Endothelial cell of umbilical vein (primary cell): Measurements from ENCODE around the gene GCGR. TPM values are rescaled to one million over a fixed set of nuclear protein-coding genes. Genes with fewer than 3 reads are reported as not detected.

Experiments
- BruUV-seq: library from RNA; stranded (reverse); fragments of 400-500 nt; replicated peaks from 2 replicates; lab custom pipeline; 2021; lab: Mats Ljungman, UMichigan
- CTCF ChIA-PET: fragments of 300-600, 350-600 bp; sonication (Branson Sonifier 250); formaldehyde crosslinking; loops from one replicate; lab custom pipeline; 2021; ENCODE audit warnings: antibody characterized with exemption, inconsistent platforms; lab: Charles Lee
- POLR2A ChIA-PET: fragments of 300-600, 350-600 bp; sonication (Branson Sonifier 250); formaldehyde crosslinking; loops from one replicate; lab custom pipeline; 2021; ENCODE audit warnings: antibody characterized with exemption, inconsistent platforms; lab: Charles Lee
- DNase-seq: peaks from one replicate; pipeline ENCODE4 v3.0.0-alpha.2; 2011; ENCODE audit warnings: low read depth, low spot score
- FAIRE-seq: peaks from 2 replicates; lab custom pipeline; 2011; peaks lifted over from hg19 to GRCh38; lab: Jason Lieb, UNC
- H2AFZ ChIP-seq: 2 replicates; pipeline ENCODE4 v1.6.0; 2012; ENCODE audit warnings: low read depth, low read length, control low read depth, inconsistent platforms
- H3K27ac ChIP-seq: 2 replicates; pipeline ENCODE4 v1.5.1; 2011; ENCODE audit warnings: low read depth, mild to moderate bottlenecking, control low read depth, low read length, moderate library complexity; ENCODE audit not compliant: insufficient read depth
- H3K27me3 ChIP-seq, 2 experiments: 2 replicates each; pipeline versions ENCODE4 v1.6.0 to v1.6.1; 2011; ENCODE audit warnings: low read length in 2 of 2, mixed read lengths in 1 of 2; ENCODE audit not compliant: control insufficient read depth in 2 of 2, insufficient read depth in 2 of 2
- H3K36me3 ChIP-seq, 2 experiments: 2 replicates in 1 of 2; 3 replicates in 1 of 2; pipeline ENCODE4 v1.5.1; 2011; ENCODE audit warnings: low read length in 2 of 2, mild to moderate bottlenecking in 1 of 2, moderate library complexity in 1 of 2; ENCODE audit not compliant: control insufficient read depth in 2 of 2, insufficient read depth in 2 of 2; ENCODE audit errors: extremely low read depth in 1 of 2
- H3K4me1 ChIP-seq: 3 replicates; pipeline ENCODE4 v1.5.1; 2011; ENCODE audit warnings: mild to moderate bottlenecking, low read length; ENCODE audit not compliant: control insufficient read depth, insufficient read depth; ENCODE audit errors: extremely low read depth
- H3K4me2 ChIP-seq: 2 replicates; pipeline ENCODE4 v1.6.1; 2011; ENCODE audit warnings: low read length, control low read depth, mixed read lengths; ENCODE audit not compliant: insufficient read depth
- H3K4me3 ChIP-seq, 3 experiments: fragments of 200-600 bp in 1 of 3; sonication (generic), shearing (Covaris generic) in 1 of 3; replicated peaks in 1 of 3; 2 replicates each; pipeline ENCODE4 v1.5.1; 2011 to 2016; ENCODE audit warnings: control low read depth in 3 of 3, low read length in 3 of 3, mild to moderate bottlenecking in 2 of 3, inconsistent platforms in 1 of 3, low read depth in 1 of 3, moderate library complexity in 1 of 3; ENCODE audit not compliant: insufficient read depth in 1 of 3
- H3K79me2 ChIP-seq: 2 replicates; pipeline ENCODE4 v1.6.0; 2012; ENCODE audit warnings: low read length, inconsistent platforms; ENCODE audit not compliant: control insufficient read depth, insufficient read depth
- H3K9ac ChIP-seq: replicated peaks from 2 replicates; pipeline ENCODE3; 2011; ENCODE audit warnings: low read length, control low read depth; ENCODE audit not compliant: insufficient read depth; ENCODE audit errors: extremely low read depth
- H3K9me1 ChIP-seq: replicated peaks from 3 replicates; pipeline ENCODE4 v1.6.0; 2011; ENCODE audit warnings: mild to moderate bottlenecking, low read length; ENCODE audit not compliant: control insufficient read depth, insufficient read depth; ENCODE audit errors: extremely low read depth
- H3K9me3 ChIP-seq: replicated peaks from 2 replicates; pipeline ENCODE4 v1.5.1; 2012; ENCODE audit warnings: low read length, inconsistent platforms; ENCODE audit not compliant: control insufficient read depth, insufficient read depth
- H4K20me1 ChIP-seq: replicated peaks from 2 replicates; pipeline ENCODE3; 2011; ENCODE audit warnings: mild to moderate bottlenecking, low read length; ENCODE audit not compliant: control insufficient read depth, insufficient read depth; ENCODE audit errors: extremely low read depth
- CTCF ChIP-seq, 2 donors: IDR thresholded peaks; 1 replicate in 1 of 2; 2 replicates in 1 of 2; pipeline ENCODE4 v1.5.1; 2011; ENCODE audit warnings: low read length in 2 of 2, mild to moderate bottlenecking in 2 of 2, moderate library complexity in 2 of 2, control low read depth in 1 of 2, inconsistent platforms in 1 of 2, low read depth in 1 of 2; ENCODE audit not compliant: insufficient read depth in 1 of 2; ENCODE audit errors: extremely low read depth in 1 of 2
- EZH2 ChIP-seq: IDR thresholded peaks from 2 replicates; pipeline ENCODE4 v1.6.1; 2012; ENCODE audit warnings: borderline replicate concordance, low read depth, mild to moderate bottlenecking, moderate library complexity, low read length, inconsistent platforms; ENCODE audit not compliant: severe bottlenecking
- FOS ChIP-seq: IDR thresholded peaks from 2 replicates; pipeline ENCODE4 v1.6.1; 2011; ENCODE audit warnings: mild to moderate bottlenecking, low read length, moderate library complexity, borderline replicate concordance; ENCODE audit not compliant: insufficient read depth
- GATA2 ChIP-seq: IDR thresholded peaks from 2 replicates; pipeline ENCODE4 v1.7.0; 2011; ENCODE audit warnings: low read depth, mild to moderate bottlenecking, moderate library complexity, mixed read lengths, low read length; ENCODE audit not compliant: insufficient read length, insufficient read depth
- JUN ChIP-seq: IDR thresholded peaks from 2 replicates; pipeline ENCODE4 v1.6.1; 2011; ENCODE audit warnings: borderline replicate concordance, low read depth; ENCODE audit not compliant: insufficient read length, insufficient read depth
- MYC ChIP-seq: IDR thresholded peaks from one replicate; pipeline ENCODE4 v1.6.1; 2011; ENCODE audit warnings: mild to moderate bottlenecking, low read depth, low read length
- POLR2A ChIP-seq: IDR thresholded peaks from 2 replicates; pipeline ENCODE4 v1.6.1; 2012; ENCODE audit warnings: low read depth, mild to moderate bottlenecking, control low read depth, low read length
- POLR2AphosphoS5 ChIP-seq: IDR thresholded peaks from 2 replicates; pipeline ENCODE4 v1.6.1; 2012; ENCODE audit warnings: low read depth, mild to moderate bottlenecking, control low read depth, low read length, moderate library complexity; ENCODE audit not compliant: insufficient read depth
- dilution Hi-C: fragments of 300-500 bp; cut with MboI; formaldehyde crosslinking; loops from one replicate; pipeline ENCODE4 v1.15.0; 2019; ENCODE audit warnings: low sequenced_read_pairs; ENCODE audit not compliant: extremely low pct_ligation_motif_present
- intact Hi-C: fragments of 100-400 bp; cut with micrococcal nuclease; formaldehyde crosslinking; loops from one replicate; pipeline ENCODE4 v1.10.0; 2022
- polyA plus RNA-seq, 4 experiments: library from polyadenylated mRNA; depleted of rRNA in 3 of 4; stranded (reverse) in 3 of 4; unstranded in 1 of 4; fragments of >200 nt; gene quantifications; 2 replicates each; pipeline versions ENCODE4 v1.2.1 to v1.2.3, GENCODE V29; 2011 to 2012; ENCODE audit warnings: missing spikeins in 1 of 4
- total RNA-seq: library from RNA; stranded (reverse); gene quantifications from 2 replicates; pipeline ENCODE4 v1.2.3, GENCODE V29; 2021
- TF ChIP-seq, protein P1 (sequence below): IDR thresholded peaks from 2 replicates; pipeline ENCODE4 v1.6.1; 2011; ENCODE audit not compliant: insufficient read depth, insufficient read length

Gene GCGR
- total and polyA plus RNA-seq, 2 donors (not counting 3 experiments of a cell fraction or from before 2014, with no cell fraction given) = not detected

- H3K9ac ChIP-seq = peak within 1 kb of the TSS; percentile 86
- no peaks in the 10 kb centered on the region for H3K9me3 ChIP-seq
- H3K9me1 ChIP-seq = no peaks in the 10 kb centered on the region
- dilution Hi-C loops (no loop called here), intact Hi-C loops (no loop called here)
- TSS peak; percentile 66 for BruUV-seq
- no peaks in the 10 kb centered on the region for H4K20me1 ChIP-seq
- peaks cover 0 to 1% of the 10 kb centered on the region in 2 experiments for H3K36me3 ChIP-seq
- no peaks in the 10 kb centered on the region for H3K27me3 ChIP-seq
- ChIA-PET POLR2A (interaction anchor here (0.6 to 1.5 kb wide), 2 partner anchors 23 to 99 kb away, joined by 3 to 5 read pairs; no protein-coding TSS in a partner anchor), CTCF (interaction anchor here (0.6 to 2.5 kb wide), 2 partner anchors 12 to 27 kb away, joined by 3 to 20 read pairs; no protein-coding TSS in a partner anchor)
- peaks cover 9% of the 10 kb centered on the region for H3K79me2 ChIP-seq
- H2AFZ ChIP-seq = peak within 1 kb of the TSS; percentile 80
- peak; percentile 91 for DNase-seq
- H3K4me2 ChIP-seq = peak within 1 kb of the TSS; percentile 70
- H3K4me1 ChIP-seq = peaks cover 11% of the 10 kb centered on the region
- peak; percentile 81 for FAIRE-seq
- TF ChIP-seq GATA2 = no peak
- TF ChIP-seq, protein P1, sequence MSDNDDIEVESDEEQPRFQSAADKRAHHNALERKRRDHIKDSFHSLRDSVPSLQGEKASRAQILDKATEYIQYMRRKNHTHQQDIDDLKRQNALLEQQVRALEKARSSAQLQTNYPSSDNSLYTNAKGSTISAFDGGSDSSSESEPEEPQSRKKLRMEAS = peak; percentile 70
- peak; percentile 82 for TF ChIP-seq POLR2A
- TF ChIP-seq POLR2AphosphoS5 = peak; percentile 83
- no peak for TF ChIP-seq CTCF (IDR thresholded peaks at IDR 0.05; ENCODE audit: extremely low read depth in 1 of 2, insufficient read depth in 1 of 2, low read depth in 1 of 2, low read length in 2 of 2)
- TF ChIP-seq FOS = no peak
- no peak for TF ChIP-seq EZH2
- no peak for TF ChIP-seq MYC
- no peak for TF ChIP-seq JUN
- peak within 1 kb of the TSS; percentile 74 for H3K27ac ChIP-seq
- peak within 1 kb of the TSS; percentile 59 to 72 (median 68) for H3K4me3 ChIP-seq
Measured at GRCh38 chr17:81833160-81833920, 29.4 kb downstream of the GCGR start, which contains the start of gene MCRIP1. MCRIP1 (minus strand) TSS chr17:81833291; CDS start chr17:81824506, 8,785 bp downstream.
